CD4-positive, alpha-beta T cell treated with Interleukin-2 at 100 ng/mL for 4 hours (primary cell): ENCODE data around the gene RPRD1B.

Experiments used
- DNase-seq: peaks from one replicate; pipeline ENCODE4 v3.0.0-alpha.2; 2020; ENCODE audit warnings: low spot score

The RPRD1B gene

GRCh38 chr20:38121741-38122140 is 88.2 kb downstream of the RPRD1B start:
- DNase-seq = no peak

- no peak for DNase-seq
Measured at GRCh38 chr20:38123021-38123587, 89.6 kb downstream of the RPRD1B start.

GRCh38 chr20:38125157-38126056 is 91.9 kb downstream of the RPRD1B start:
- DNase-seq = no peak

- no peak for DNase-seq
Measured at GRCh38 chr20:38126146-38126921, 92.8 kb downstream of the RPRD1B start.

GRCh38 chr20:38126932-38127621 is 93.5 kb downstream of the RPRD1B start:
- DNase-seq = no peak

- DNase-seq = no peak
Measured at GRCh38 chr20:38127920-38128528, 94.5 kb downstream of the RPRD1B start.

GRCh38 chr20:38128691-38129090 is 95.1 kb downstream of the RPRD1B start:
- DNase-seq = no peak

GRCh38 chr20:38129248-38129865 is 95.8 kb downstream of the RPRD1B start:
- DNase-seq = no peak

- DNase-seq = no peak
Measured at GRCh38 chr20:38129893-38130609, 96.5 kb downstream of the RPRD1B start.

GRCh38 chr20:38130687-38131587 is 97.4 kb downstream of the RPRD1B start:
- no peak for DNase-seq

GRCh38 chr20:38131588-38132121 is 98.1 kb downstream of the RPRD1B start:
- DNase-seq = no peak

- no peak for DNase-seq
Measured at GRCh38 chr20:38132156-38132909, 98.8 kb downstream of the RPRD1B start.

- no peak for DNase-seq
Measured at GRCh38 chr20:38132910-38133501, 99.5 kb downstream of the RPRD1B start.

GRCh38 chr20:38133680-38134426 is 100.3 kb downstream of the RPRD1B start:
- no peak for DNase-seq

- DNase-seq = no peak
Measured at GRCh38 chr20:38134427-38135270, 101.1 kb downstream of the RPRD1B start.

- no peak for DNase-seq
Measured at GRCh38 chr20:38135271-38135650, 101.7 kb downstream of the RPRD1B start.
